Measurements from ENCODE around the gene FMN1.

FMN1 gene

DNA sequence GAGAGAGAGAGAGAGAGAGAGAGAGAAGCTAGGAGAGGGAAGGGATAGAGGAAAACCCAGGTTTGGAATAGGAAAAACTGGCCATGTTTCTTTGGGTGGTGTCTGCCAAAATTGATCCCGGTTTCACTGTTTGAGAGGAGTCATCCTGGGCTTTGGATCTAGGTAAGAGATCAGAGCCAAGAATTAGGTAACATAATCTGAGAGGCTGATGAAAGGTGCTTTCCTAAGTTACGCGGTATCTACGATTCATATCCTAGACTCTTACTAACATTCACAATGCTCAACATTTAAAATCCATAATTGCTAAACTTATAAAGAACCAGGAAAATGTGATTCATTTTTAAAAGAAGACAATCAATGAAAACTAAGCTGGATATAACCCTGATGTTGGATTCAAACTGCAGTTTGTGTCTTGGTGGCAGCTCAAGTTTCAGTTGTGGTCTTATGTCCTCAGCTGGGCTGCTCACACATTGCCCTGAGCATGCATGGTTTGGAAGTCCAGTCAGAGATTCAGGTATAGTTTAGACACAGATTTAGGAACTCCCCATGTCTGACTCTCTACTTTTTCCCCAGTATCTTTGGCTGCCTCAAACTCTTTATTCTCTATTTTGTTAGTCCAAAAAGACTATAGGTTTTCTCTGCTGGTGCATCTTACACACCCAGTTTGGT, 42.5 kb upstream of the FMN1 start:
- CTCF ChIA-PET: no interaction called here
- POLR2A ChIA-PET: no interaction called here
- no peak for DNase-seq (ENCODE audit: extremely low spot score)
- TF ChIP-seq SP1 (IDR thresholded peaks at IDR 0.05): no peak
- TF ChIP-seq TARDBP (IDR thresholded peaks at IDR 0.05): no peak
- no peak for TF ChIP-seq FOXA1 (IDR thresholded peaks at IDR 0.05)
- TF ChIP-seq L3MBTL2 (conservative IDR thresholded peaks at IDR 0.05): no peak

DNA sequence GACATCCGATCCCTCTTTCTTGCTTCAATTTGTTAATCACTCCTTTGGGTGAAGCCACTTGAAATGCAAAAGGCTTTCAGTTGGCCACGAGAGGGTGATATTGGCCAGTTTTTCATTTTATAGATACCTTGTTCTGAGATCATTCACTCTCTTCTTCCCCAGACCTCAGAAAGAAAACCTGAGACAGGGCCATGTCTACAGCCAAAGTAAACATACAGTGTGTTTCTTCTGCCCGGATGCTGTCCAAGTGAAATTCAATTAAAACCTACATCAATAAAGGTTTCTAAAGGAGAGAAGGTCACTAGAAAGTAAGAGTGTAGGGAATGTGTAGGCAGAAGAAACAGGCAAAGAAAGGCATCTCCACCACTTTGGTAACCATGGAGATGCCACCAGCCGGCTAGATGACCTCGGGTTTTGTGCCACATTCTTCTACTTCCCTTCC, 39.5 kb upstream of the FMN1 start:
- TF ChIP-seq CTBP1 (IDR thresholded peaks at IDR 0.05; ENCODE audit: borderline replicate concordance): no peak
- no peak for TF ChIP-seq NFRKB (IDR thresholded peaks at IDR 0.05)
- TF ChIP-seq L3MBTL2 (conservative IDR thresholded peaks at IDR 0.05): no peak
- TF ChIP-seq ARNT (IDR thresholded peaks at IDR 0.05): no peak
- TF ChIP-seq HDGF (IDR thresholded peaks at IDR 0.05; ENCODE audit: borderline replicate concordance): no peak
- TF ChIP-seq SUZ12 (IDR thresholded peaks at IDR 0.05): no peak
- TF ChIP-seq ZNF384 (IDR thresholded peaks at IDR 0.05): no peak
- TF ChIP-seq FOXK2 (IDR thresholded peaks at IDR 0.05): no peak
- TF ChIP-seq FOXA1 (IDR thresholded peaks at IDR 0.05): no peak
- no peak for TF ChIP-seq LEF1 (IDR thresholded peaks at IDR 0.05; ENCODE audit: borderline replicate concordance)
- TF ChIP-seq, protein P1, sequence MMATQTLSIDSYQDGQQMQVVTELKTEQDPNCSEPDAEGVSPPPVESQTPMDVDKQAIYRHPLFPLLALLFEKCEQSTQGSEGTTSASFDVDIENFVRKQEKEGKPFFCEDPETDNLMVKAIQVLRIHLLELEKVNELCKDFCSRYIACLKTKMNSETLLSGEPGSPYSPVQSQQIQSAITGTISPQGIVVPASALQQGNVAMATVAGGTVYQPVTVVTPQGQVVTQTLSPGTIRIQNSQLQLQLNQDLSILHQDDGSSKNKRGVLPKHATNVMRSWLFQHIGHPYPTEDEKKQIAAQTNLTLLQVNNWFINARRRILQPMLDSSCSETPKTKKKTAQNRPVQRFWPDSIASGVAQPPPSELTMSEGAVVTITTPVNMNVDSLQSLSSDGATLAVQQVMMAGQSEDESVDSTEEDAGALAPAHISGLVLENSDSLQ (IDR thresholded peaks at IDR 0.05): no peak
- no peak for TF ChIP-seq TARDBP (IDR thresholded peaks at IDR 0.05)
- TF ChIP-seq BHLHE40 (IDR thresholded peaks at IDR 0.05; ENCODE audit: borderline replicate concordance): no peak
- no peak for TF ChIP-seq ELF4 (IDR thresholded peaks at IDR 0.05)
- POLR2A ChIA-PET: interaction anchor here (1.1 kb wide), 1 partner anchor 39 kb away, joined by 4 read pairs; no protein-coding TSS in a partner anchor
- DNase-seq (ENCODE audit: extremely low spot score): peak; percentile 23

DNA sequence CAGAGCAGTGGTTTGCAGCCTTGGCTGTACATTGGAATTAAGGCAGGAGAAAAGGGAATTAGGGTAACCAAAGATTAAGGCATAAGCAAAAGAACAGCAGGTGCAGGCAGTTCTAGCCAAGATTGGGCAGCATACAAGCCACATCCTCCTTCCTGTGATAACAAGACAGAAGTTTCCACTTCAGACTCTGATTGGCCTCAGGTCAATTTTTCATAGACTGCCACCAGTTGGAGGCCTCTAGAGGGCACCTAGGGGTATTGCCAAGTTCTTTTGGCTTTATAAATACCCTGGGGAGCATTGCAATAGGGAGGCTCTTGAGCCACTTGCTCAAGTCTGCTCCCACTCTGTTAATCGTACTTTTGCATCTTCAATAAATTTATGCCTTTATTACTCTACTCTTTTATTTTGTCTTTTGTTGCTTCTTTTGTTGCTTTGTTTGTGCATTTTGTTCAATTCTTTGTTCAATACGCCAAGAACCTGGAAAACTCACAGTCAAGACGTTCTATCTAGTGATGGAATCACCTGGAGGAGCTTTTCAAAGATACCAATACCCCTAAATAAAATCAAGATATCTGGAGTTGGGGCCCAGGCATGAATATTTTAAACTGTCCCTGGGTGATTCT, 32.2 kb upstream of the FMN1 start:
- ChIA-PET CTCF (interaction anchor here (0.6 kb wide), 1 partner anchor 16 kb away, joined by 3 read pairs; no protein-coding TSS in a partner anchor), POLR2A (no interaction called here)
- no peak for TF ChIP-seq BHLHE40 (IDR thresholded peaks at IDR 0.05; ENCODE audit: borderline replicate concordance)
- TF ChIP-seq ARNT (IDR thresholded peaks at IDR 0.05): no peak
- no peak for TF ChIP-seq FOXM1 (IDR thresholded peaks at IDR 0.05; ENCODE audit: borderline replicate concordance)
- no peak for TF ChIP-seq FOXA1 (IDR thresholded peaks at IDR 0.05)
- no peak for TF ChIP-seq ELF4 (IDR thresholded peaks at IDR 0.05)
- TF ChIP-seq NFRKB (IDR thresholded peaks at IDR 0.05): no peak
- TF ChIP-seq HDGF (IDR thresholded peaks at IDR 0.05; ENCODE audit: borderline replicate concordance): no peak
- TF ChIP-seq LEF1 (IDR thresholded peaks at IDR 0.05; ENCODE audit: borderline replicate concordance): no peak
- TF ChIP-seq, protein P1 (IDR thresholded peaks at IDR 0.05): no peak
- TF ChIP-seq TARDBP (IDR thresholded peaks at IDR 0.05): no peak
- no peak for TF ChIP-seq FOXK2 (IDR thresholded peaks at IDR 0.05)
- no peak for TF ChIP-seq ZNF384 (IDR thresholded peaks at IDR 0.05)
- TF ChIP-seq L3MBTL2 (conservative IDR thresholded peaks at IDR 0.05): no peak
- TF ChIP-seq SUZ12 (IDR thresholded peaks at IDR 0.05): no peak
- no peak for TF ChIP-seq SP1 (IDR thresholded peaks at IDR 0.05)
- DNase-seq (ENCODE audit: extremely low spot score): peak; percentile 34

More for the DNA sequence above, 39.5 kb upstream of the FMN1 start:
- CTCF ChIA-PET: no interaction called here

DNA sequence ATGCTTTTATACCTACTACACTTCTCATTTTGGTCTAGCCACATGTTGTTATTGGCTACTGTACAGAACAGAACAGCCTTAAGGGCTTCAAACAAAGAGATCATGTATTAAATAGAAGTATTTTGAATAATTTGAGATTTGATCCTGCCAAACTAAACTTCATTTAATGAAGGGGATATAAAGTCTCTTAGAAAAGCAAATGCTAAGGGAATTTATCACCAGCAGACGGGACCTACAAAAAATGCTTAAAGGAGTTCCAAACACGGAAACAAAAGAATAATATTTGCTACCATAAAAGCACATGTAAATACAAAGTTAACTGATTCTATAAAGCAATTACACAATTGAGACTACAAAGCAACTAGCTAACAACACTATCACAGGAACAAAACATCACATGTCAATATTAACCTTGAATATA, 23.6 kb upstream of the FMN1 start:
- POLR2A ChIA-PET: no interaction called here
- CTCF ChIA-PET: interaction anchor here (0.6 kb wide), 1 partner anchor 519 kb away, joined by 3 read pairs; no protein-coding TSS in a partner anchor
- TF ChIP-seq ZNF384 (IDR thresholded peaks at IDR 0.05) (no peak), ELF4 (IDR thresholded peaks at IDR 0.05) (no peak), FOXM1 (IDR thresholded peaks at IDR 0.05; ENCODE audit: borderline replicate concordance) (no peak), CTBP1 (IDR thresholded peaks at IDR 0.05; ENCODE audit: borderline replicate concordance) (no peak), SUZ12 (IDR thresholded peaks at IDR 0.05) (no peak), SP1 (IDR thresholded peaks at IDR 0.05) (no peak), TARDBP (IDR thresholded peaks at IDR 0.05) (no peak), ARNT (IDR thresholded peaks at IDR 0.05) (no peak), LEF1 (IDR thresholded peaks at IDR 0.05; ENCODE audit: borderline replicate concordance) (no peak), FOXK2 (IDR thresholded peaks at IDR 0.05) (no peak), BHLHE40 (IDR thresholded peaks at IDR 0.05; ENCODE audit: borderline replicate concordance) (no peak), HDGF (IDR thresholded peaks at IDR 0.05; ENCODE audit: borderline replicate concordance) (no peak), NFRKB (IDR thresholded peaks at IDR 0.05) (no peak), L3MBTL2 (conservative IDR thresholded peaks at IDR 0.05) (no peak), FOXA1 (IDR thresholded peaks at IDR 0.05) (no peak)
- TF ChIP-seq, protein P1 (IDR thresholded peaks at IDR 0.05): no peak
- DNase-seq (ENCODE audit: extremely low spot score): no peak

DNA sequence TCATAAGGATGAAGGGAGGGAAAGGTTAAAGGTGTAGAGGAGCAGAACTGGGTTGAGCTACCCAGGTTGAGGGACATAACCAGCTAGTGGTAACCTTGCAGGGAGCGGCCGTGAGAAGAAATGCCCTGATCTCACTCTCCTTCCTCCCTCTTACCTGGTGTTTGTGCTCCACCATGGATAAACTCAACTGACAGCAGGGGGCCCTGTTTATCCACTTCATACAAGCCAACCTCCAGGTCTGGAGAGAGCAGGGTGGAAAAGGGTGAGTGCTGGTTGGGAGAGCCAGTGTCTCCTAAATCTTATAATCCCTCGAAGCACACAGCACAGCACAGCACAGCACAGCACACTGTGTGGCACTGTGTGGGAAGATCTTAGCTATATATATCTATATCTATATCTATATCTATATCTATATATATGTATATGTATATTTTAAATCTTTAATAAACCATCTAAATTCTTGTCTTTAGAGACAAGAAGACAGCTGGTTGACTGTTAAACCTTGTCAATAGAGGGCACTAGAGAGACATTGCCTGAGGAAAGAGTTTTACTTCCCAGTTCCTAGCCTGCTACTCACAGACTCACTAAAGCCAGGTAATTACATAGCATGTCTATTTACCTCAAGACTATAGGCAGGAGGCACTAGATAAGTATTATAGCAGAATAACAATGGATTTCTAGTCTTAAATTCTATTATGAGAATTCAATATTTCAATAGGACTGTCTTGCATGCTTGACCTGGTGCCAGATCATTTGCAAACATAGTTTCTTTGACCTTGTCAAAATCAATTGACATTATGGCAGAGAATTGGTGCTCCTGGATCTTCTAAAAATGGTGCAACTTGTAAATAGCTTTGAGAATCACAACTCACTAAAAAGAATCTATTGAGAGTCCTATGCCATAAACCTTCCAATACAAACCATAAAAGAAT, 21.7 kb upstream of the FMN1 start:
- DNase-seq (ENCODE audit: extremely low spot score): peak; percentile 28
- POLR2A ChIA-PET: no interaction called here
- CTCF ChIA-PET: interaction anchor here (0.6 to 1.4 kb wide), 6 partner anchors 15 to 133 kb away, joined by 3 to 5 read pairs (median 4); partner anchors contain the start of gene FMN1
- TF ChIP-seq L3MBTL2 (conservative IDR thresholded peaks at IDR 0.05) (no peak), LEF1 (IDR thresholded peaks at IDR 0.05; ENCODE audit: borderline replicate concordance) (no peak), ARNT (IDR thresholded peaks at IDR 0.05) (no peak), FOXK2 (IDR thresholded peaks at IDR 0.05) (no peak), FOXM1 (IDR thresholded peaks at IDR 0.05; ENCODE audit: borderline replicate concordance) (no peak), NFRKB (IDR thresholded peaks at IDR 0.05) (no peak), FOXA1 (IDR thresholded peaks at IDR 0.05) (no peak), SP1 (IDR thresholded peaks at IDR 0.05) (no peak), HDGF (IDR thresholded peaks at IDR 0.05; ENCODE audit: borderline replicate concordance) (no peak), ZNF384 (IDR thresholded peaks at IDR 0.05) (no peak), ELF4 (IDR thresholded peaks at IDR 0.05) (no peak), TARDBP (IDR thresholded peaks at IDR 0.05) (no peak), CTBP1 (IDR thresholded peaks at IDR 0.05; ENCODE audit: borderline replicate concordance) (no peak), SUZ12 (IDR thresholded peaks at IDR 0.05) (no peak), BHLHE40 (IDR thresholded peaks at IDR 0.05; ENCODE audit: borderline replicate concordance) (no peak)
- TF ChIP-seq, protein P1 (IDR thresholded peaks at IDR 0.05): no peak

Data from HEK293T (cell line).